ENCODE data around the gene FRMD8.

FRMD8 gene

DNA sequence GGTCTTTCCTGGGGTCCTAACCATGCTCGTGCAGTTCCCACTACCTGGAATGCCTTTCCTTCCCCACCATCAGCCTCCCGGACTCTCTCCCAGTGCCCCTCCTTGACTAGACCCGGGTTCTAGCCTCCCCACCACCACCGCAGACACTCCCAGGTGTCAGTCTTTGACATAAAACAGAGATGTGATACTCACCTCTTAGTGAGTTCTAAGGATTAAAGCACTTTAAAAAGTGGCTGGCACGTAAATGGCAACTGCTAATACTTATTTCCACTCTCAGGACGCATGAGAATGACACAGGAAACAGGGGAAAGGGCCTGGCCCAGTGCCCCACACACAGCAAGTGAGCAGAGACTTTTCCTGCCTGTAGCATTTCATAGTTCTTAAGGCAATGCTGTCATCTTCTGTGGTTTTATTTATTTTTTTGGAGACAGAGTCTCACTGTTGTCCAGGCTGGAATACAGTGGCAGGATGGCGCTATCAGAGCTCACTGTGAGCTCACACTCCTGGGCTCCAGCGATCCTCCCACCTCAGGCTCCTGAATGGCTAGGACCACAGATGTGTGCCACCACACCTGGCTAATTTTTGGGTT, 2.0 kb upstream of the FRMD8 start:
- Histone ChIP-seq H3K9me3 (ENCODE audit: severe bottlenecking) (no peaks in the 10 kb centered on the region), H3K27ac (ENCODE audit: poor library complexity, severe bottlenecking) (peak overlapping the region; percentile 97), H3K4me1 (ENCODE audit: insufficient read depth, poor library complexity, severe bottlenecking) (peaks cover 19% of the 10 kb centered on the region), H3K27me3 (ENCODE audit: insufficient read depth, poor library complexity, severe bottlenecking) (no peaks in the 10 kb centered on the region), H3K4me3 (ENCODE audit: severe bottlenecking) (no peak overlapping the region), H3K36me3 (ENCODE audit: low read depth) (no peaks in the 10 kb centered on the region)
- no peak for DNase-seq (ENCODE audit: low spot score)
- no peak for TF ChIP-seq CTCF (IDR thresholded peaks at IDR 0.05; ENCODE audit: poor library complexity, severe bottlenecking)
- no peak for ATAC-seq (ENCODE audit: low read depth)

- H3K4me1 ChIP-seq (ENCODE audit: insufficient read depth, poor library complexity, severe bottlenecking), result peaks cover 10% of the 10 kb centered on the region
- no peak for ATAC-seq (ENCODE audit: low read depth)
- no peak overlapping the region for H3K4me3 ChIP-seq (ENCODE audit: severe bottlenecking)
- H3K27ac ChIP-seq (ENCODE audit: poor library complexity, severe bottlenecking), result peak overlapping the region; percentile 97
- H3K9me3 ChIP-seq (ENCODE audit: severe bottlenecking), result no peaks in the 10 kb centered on the region
- no peak for TF ChIP-seq CTCF (IDR thresholded peaks at IDR 0.05; ENCODE audit: poor library complexity, severe bottlenecking)
- H3K27me3 ChIP-seq (ENCODE audit: insufficient read depth, poor library complexity, severe bottlenecking), result no peaks in the 10 kb centered on the region
- H3K36me3 ChIP-seq (ENCODE audit: low read depth), result peaks cover 8% of the 10 kb centered on the region
- no peak for DNase-seq (ENCODE audit: low spot score)
Observed at GRCh38 chr11:65388731-65389130, 2.3 kb downstream of the FRMD8 start.

DNA sequence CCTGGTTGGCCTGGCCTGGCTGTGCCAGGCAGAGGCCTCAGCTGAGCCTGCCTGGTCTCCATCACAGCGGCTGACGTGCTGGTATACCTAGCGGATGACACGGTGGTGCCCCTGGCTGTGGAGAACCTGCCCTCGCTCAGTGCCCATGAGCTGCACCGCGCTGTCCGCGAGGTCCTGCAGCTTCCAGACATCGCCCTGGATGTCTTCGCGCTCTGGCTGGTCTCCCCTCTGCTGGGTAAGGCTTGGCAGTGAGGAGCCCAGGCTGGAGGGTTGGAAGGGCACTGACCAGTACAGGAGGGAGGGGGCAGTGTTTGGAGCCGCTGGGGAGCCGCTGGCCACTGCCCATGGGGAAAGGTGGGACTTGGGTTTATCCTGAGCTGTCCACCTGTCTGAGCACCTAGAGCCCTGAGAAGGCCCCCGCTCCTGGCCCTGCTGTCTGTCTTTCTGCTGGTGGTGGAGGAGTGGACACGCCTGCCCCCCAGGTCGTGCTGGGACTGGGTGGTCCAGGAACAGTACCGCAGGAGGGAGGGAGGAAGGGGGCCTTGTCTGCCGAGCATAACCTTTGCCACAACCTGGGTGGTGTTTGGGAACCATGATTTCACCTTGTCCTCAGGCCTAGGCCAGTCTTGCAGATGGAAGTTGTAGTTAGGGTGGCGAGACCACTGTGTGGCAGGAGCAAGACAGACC, 3.0 kb downstream of the FRMD8 start:
- no peak for DNase-seq (ENCODE audit: low spot score)
- Histone ChIP-seq H3K27me3 (ENCODE audit: insufficient read depth, poor library complexity, severe bottlenecking) (no peaks in the 10 kb centered on the region), H3K36me3 (ENCODE audit: low read depth) (peaks cover 14% of the 10 kb centered on the region), H3K27ac (ENCODE audit: poor library complexity, severe bottlenecking) (no peak overlapping the region), H3K4me1 (ENCODE audit: insufficient read depth, poor library complexity, severe bottlenecking) (peaks cover 10% of the 10 kb centered on the region), H3K9me3 (ENCODE audit: severe bottlenecking) (no peaks in the 10 kb centered on the region), H3K4me3 (ENCODE audit: severe bottlenecking) (no peak overlapping the region)
- no peak for TF ChIP-seq CTCF (IDR thresholded peaks at IDR 0.05; ENCODE audit: poor library complexity, severe bottlenecking)
- no peak for ATAC-seq (ENCODE audit: low read depth)

DNA sequence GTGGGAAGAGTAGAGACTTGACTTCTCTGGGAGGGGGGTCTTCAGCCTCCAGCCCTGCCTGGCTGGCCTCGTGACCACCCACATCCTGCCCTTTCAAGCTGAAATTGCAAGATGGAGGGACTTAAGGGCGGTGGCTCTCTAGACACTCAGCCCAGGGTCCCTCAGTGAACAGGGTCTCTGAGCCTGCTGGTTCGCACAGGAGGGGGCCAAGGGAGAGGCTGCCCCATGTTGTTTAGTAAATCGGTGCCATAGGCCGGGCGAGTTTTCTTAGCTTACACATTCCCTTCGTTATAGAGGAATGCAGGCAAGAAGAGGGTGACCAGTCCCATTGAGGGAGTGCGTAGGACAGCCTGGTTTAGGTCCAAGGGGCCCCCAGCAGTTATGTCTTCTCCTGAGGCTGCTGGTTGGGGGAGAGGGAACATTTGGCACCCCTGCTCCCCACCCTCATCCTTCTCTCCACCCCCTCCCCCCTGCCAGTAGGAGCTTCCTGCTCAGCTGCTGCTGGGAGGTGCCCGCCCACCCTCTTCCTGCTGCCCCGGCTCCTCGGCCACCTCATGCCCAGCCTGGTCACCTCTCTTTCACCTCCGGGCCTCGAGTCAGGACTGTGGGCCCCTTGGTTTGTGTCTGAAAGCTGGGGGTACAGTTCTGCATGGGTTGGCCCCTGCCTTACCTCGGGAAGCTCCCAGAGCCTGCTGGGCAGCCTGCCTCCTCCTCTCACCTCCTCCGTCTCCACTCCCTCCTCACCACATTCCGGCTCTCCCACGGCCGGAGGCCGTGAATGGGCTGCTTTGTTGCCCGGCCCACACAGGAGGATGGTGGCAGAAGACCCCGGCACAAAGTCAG, 3.9 kb downstream of the FRMD8 start:
- peaks cover 10% of the 10 kb centered on the region for H3K4me1 ChIP-seq (ENCODE audit: insufficient read depth, poor library complexity, severe bottlenecking)
- peaks cover 19% of the 10 kb centered on the region for H3K36me3 ChIP-seq (ENCODE audit: low read depth)
- no peak overlapping the region for H3K4me3 ChIP-seq (ENCODE audit: severe bottlenecking)
- ATAC-seq (ENCODE audit: low read depth) (peak; percentile 27; the same call in 1 of the 3 replicates), DNase-seq (ENCODE audit: low spot score) (no peak)
- no peaks in the 10 kb centered on the region for H3K9me3 ChIP-seq (ENCODE audit: severe bottlenecking)
- H3K27ac ChIP-seq (ENCODE audit: poor library complexity, severe bottlenecking), result peak overlapping the region; percentile 47
- no peak for TF ChIP-seq CTCF (IDR thresholded peaks at IDR 0.05; ENCODE audit: poor library complexity, severe bottlenecking)
- no peaks in the 10 kb centered on the region for H3K27me3 ChIP-seq (ENCODE audit: insufficient read depth, poor library complexity, severe bottlenecking)

Measured in RWPE2 (cell line).